WI38 (cell line): Measurements from ENCODE around the gene SPATA31C1.
"Not testable (repeated sequence)": the region's sequence is repeated elsewhere in the genome, so short reads cannot be mapped to it uniquely, and the experiment has no call there.

Experiments
- H3K4me3 ChIP-seq: 2 replicates; pipeline ENCODE4 v1.5.1; 2011; ENCODE audit warnings: low read depth, mild to moderate bottlenecking, control low read depth, low read length
- CTCF ChIP-seq: IDR thresholded peaks from 2 replicates; pipeline ENCODE4 v1.5.1; 2012; ENCODE audit warnings: low read depth, mild to moderate bottlenecking, control low read depth, low read length

The SPATA31C1 gene

GRCh38 chr9:87929152-87929551 is 11.4 kb downstream of the SPATA31C1 start:
- H3K4me3 ChIP-seq, result not testable (repeated sequence)

GRCh38 chr9:87934444-87934843 is 16.7 kb downstream of the SPATA31C1 start:
- not testable (repeated sequence) for H3K4me3 ChIP-seq

GRCh38 chr9:87937352-87937751 is 19.6 kb downstream of the SPATA31C1 start:
- not testable (repeated sequence) for H3K4me3 ChIP-seq

GRCh38 chr9:87937918-87938317 is 20.2 kb downstream of the SPATA31C1 start:
- H3K4me3 ChIP-seq, result not testable (repeated sequence)

- H3K4me3 ChIP-seq, result not testable (repeated sequence)
These were observed 20.6 kb downstream of the SPATA31C1 start for GRCh38 chr9:87938336-87938735.

- H3K4me3 ChIP-seq, result not testable (repeated sequence)
These were observed 21.3 kb downstream of the SPATA31C1 start for GRCh38 chr9:87939096-87939495.

- no peak for TF ChIP-seq CTCF
- no peak overlapping the region for H3K4me3 ChIP-seq
These were observed 26.3 kb downstream of the SPATA31C1 start for GRCh38 chr9:87944096-87944495.

- no peak for TF ChIP-seq CTCF
- H3K4me3 ChIP-seq, result no peak overlapping the region
These were observed 26.9 kb downstream of the SPATA31C1 start for GRCh38 chr9:87944682-87945081.

- no peak overlapping the region for H3K4me3 ChIP-seq
These were observed 32.5 kb downstream of the SPATA31C1 start for GRCh38 chr9:87950296-87950695.

GRCh38 chr9:87950765-87951488 is 33.2 kb downstream of the SPATA31C1 start:
- TF ChIP-seq CTCF, result peak; percentile 43
- no peak overlapping the region for H3K4me3 ChIP-seq

More at GRCh38 chr9:87950296-87950695, 32.5 kb downstream of the SPATA31C1 start:
- no peak for TF ChIP-seq CTCF

- TF ChIP-seq CTCF, result no peak
- H3K4me3 ChIP-seq, result no peak overlapping the region
These were observed 36.5 kb downstream of the SPATA31C1 start for GRCh38 chr9:87954230-87954629.
